ENCODE results near the gene MAP3K21.

DNA sequence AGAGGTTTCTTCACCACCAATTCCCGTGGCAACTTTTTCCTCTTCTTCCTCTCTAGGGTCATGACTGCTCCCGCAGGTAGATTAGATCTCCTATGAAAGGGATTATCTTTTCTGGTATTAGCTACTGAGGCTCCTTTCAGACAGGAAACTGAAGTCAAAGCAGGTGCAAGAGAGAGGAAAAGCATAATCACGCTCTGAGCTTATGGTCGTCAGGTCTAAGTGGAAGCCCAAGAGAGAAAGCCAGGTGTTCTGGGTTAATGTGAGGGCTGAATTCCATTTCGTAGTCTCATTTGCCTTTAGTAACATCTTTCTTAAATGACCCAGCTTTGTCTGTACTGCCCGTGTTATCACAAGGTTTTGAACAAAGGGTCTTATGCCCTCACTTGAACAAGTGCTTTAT is 8.3 kb upstream of the MAP3K21 start:
- TF ChIP-seq CTCF (IDR thresholded peaks at IDR 0.05; ENCODE audit: borderline replicate concordance, extremely low read depth, low read length, poor library complexity, severe bottlenecking): no peak
- no peak for TF ChIP-seq EZH2 (IDR thresholded peaks at IDR 0.05; ENCODE audit: borderline replicate concordance, low read depth, low read length, severe bottlenecking)
